ENCODE results near the gene AFP. TPM values are rescaled to one million over a fixed set of nuclear protein-coding genes. Genes with fewer than 3 reads are reported as not detected.
A peak's percentile ranks its signal among the peaks of the same experiment; 100 is the strongest.

The AFP gene
- total and polyA plus RNA-seq, 2 of the 13 experiments (the other 11 are each of a cell fraction or from before 2014, with no cell fraction given), result 9,434 to 13,105 TPM

DNA sequence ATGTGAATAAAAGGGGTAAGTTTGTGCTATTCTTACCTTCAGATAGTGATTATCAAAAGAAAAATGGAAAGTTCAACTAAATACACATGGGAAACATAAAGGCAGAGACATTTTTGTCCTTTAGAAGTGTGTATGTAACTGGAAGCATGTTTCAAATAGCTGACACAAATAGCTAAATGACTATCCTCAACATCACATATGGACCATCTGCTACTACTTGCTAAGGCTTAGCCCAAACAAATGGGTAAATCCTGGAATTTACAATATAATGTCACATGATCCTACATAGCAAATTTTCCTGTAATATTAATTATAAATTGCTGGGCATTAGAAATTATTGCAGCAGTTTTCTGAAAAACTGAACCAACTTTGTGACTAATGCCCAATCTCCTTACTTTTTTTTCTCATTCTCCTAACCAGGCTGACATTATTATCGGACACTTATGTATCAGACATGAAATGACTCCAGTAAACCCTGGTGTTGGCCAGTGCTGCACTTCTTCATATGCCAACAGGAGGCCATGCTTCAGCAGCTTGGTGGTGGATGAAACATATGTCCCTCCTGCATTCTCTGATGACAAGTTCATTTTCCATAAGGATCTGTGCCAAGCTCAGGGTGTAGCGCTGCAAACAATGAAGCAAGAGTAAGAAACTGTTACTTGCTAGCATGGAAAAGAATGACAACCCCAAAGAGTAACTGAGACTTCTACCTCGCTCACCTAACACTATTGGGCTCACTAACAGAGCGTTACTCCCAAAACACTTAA lies 16.1 kb downstream of the AFP start (continued):
- TF ChIP-seq ZFP37 (CRISPR knock-in tag; IDR thresholded peaks at IDR 0.05; ENCODE audit: borderline replicate concordance) (no peak), SNAI1 (CRISPR knock-in tag; IDR thresholded peaks at IDR 0.05; ENCODE audit: borderline replicate concordance) (no peak), KMT2B (CRISPR knock-in tag; IDR thresholded peaks at IDR 0.05) (no peak), SRF (IDR thresholded peaks at IDR 0.05; ENCODE audit: low read depth, low read length) (no peak), ZNF7 (CRISPR knock-in tag; IDR thresholded peaks at IDR 0.05) (no peak), ZNF383 (CRISPR knock-in tag; IDR thresholded peaks at IDR 0.05; ENCODE audit: borderline replicate concordance) (no peak), ZNF501 (CRISPR knock-in tag; IDR thresholded peaks at IDR 0.05) (no peak), SSRP1 (CRISPR knock-in tag; IDR thresholded peaks at IDR 0.05) (peak; percentile 95; the same call in 1 of the 2 replicates), ELF3 (CRISPR knock-in tag; IDR thresholded peaks at IDR 0.05) (no peak), ZNF562 (CRISPR knock-in tag; IDR thresholded peaks at IDR 0.05; ENCODE audit: borderline replicate concordance) (peak; percentile 51), ELK4 (CRISPR knock-in tag; IDR thresholded peaks at IDR 0.05; ENCODE audit: borderline replicate concordance) (no peak), ZNF776 (CRISPR knock-in tag; IDR thresholded peaks at IDR 0.05) (no peak), AGO1 (IDR thresholded peaks at IDR 0.05; ENCODE audit: low read depth, low read length, poor library complexity, severe bottlenecking) (no peak), ZNF83 (CRISPR knock-in tag; IDR thresholded peaks at IDR 0.05; ENCODE audit: borderline replicate concordance) (no peak), CREB1 (IDR thresholded peaks at IDR 0.05) (no peak), CREB1 (CRISPR knock-in tag; IDR thresholded peaks at IDR 0.05) (0 out of 2 replicates have a peak, but pooled peaks have one; percentile 27), ZNF737 (CRISPR knock-in tag; IDR thresholded peaks at IDR 0.05; ENCODE audit: borderline replicate concordance) (no peak), HOXA3 (CRISPR knock-in tag; IDR thresholded peaks at IDR 0.05) (0 out of 2 replicates have a peak, but pooled peaks have one; percentile 17), ZNF160 (CRISPR knock-in tag; IDR thresholded peaks at IDR 0.05) (0 out of 2 replicates have a peak, but pooled peaks have one; percentile 48), RFX5 (IDR thresholded peaks at IDR 0.05; ENCODE audit: low read depth, low read length) (no peak), MTA1 (CRISPR knock-in tag; IDR thresholded peaks at IDR 0.05; ENCODE audit: borderline replicate concordance) (no peak), ZNF768 (CRISPR knock-in tag; IDR thresholded peaks at IDR 0.05) (no peak)
- TF ChIP-seq, protein P1, sequence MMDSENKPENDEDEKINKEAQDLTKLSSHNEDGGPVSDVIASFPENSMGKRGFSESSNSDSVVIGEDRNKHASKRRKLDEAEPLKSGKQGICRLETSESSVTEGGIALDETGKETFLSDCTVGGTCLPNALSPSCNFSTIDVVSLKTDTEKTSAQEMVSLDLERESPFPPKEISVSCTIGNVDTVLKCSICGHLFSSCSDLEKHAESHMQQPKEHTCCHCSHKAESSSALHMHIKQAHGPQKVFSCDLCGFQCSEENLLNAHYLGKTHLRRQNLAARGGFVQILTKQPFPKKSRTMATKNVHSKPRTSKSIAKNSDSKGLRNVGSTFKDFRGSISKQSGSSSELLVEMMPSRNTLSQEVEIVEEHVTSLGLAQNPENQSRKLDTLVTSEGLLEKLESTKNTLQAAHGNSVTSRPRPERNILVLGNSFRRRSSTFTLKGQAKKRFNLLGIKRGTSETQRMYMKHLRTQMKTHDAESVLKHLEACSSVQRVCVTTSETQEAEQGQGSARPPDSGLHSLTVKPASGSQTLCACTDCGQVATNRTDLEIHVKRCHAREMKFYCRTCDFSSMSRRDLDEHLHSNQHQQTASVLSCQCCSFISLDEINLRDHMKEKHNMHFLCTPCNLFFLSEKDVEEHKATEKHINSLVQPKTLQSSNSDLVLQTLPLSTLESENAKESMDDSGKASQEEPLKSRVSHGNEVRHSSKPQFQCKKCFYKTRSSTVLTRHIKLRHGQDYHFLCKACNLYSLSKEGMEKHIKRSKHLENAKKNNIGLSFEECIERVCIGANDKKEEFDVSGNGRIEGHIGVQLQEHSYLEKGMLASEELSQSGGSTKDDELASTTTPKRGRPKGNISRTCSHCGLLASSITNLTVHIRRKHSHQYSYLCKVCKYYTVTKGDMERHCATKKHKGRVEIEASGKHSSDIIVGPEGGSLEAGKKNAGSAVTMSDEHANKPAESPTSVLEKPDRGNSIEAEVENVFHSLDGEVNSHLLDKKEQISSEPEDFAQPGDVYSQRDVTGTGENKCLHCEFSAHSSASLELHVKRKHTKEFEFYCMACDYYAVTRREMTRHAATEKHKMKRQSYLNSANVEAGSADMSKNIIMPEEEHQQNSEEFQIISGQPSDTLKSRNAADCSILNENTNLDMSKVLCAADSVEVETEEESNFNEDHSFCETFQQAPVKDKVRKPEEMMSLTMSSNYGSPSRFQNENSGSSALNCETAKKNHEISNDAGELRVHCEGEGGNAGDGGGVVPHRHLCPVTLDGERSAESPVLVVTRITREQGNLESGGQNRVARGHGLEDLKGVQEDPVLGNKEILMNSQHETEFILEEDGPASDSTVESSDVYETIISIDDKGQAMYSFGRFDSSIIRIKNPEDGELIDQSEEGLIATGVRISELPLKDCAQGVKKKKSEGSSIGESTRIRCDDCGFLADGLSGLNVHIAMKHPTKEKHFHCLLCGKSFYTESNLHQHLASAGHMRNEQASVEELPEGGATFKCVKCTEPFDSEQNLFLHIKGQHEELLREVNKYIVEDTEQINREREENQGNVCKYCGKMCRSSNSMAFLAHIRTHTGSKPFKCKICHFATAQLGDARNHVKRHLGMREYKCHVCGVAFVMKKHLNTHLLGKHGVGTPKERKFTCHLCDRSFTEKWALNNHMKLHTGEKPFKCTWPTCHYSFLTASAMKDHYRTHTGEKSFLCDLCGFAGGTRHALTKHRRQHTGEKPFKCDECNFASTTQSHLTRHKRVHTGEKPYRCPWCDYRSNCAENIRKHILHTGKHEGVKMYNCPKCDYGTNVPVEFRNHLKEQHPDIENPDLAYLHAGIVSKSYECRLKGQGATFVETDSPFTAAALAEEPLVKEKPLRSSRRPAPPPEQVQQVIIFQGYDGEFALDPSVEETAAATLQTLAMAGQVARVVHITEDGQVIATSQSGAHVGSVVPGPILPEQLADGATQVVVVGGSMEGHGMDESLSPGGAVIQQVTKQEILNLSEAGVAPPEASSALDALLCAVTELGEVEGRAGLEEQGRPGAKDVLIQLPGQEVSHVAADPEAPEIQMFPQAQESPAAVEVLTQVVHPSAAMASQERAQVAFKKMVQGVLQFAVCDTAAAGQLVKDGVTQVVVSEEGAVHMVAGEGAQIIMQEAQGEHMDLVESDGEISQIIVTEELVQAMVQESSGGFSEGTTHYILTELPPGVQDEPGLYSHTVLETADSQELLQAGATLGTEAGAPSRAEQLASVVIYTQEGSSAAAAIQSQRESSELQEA (CRISPR knock-in tag; IDR thresholded peaks at IDR 0.05; ENCODE audit: not compliant biosample characterization), result no peak
